ENCODE data around the gene SLC12A5. TPM values are rescaled to one million over a fixed set of nuclear protein-coding genes. Genes with fewer than 3 reads are reported as not detected.

Gene SLC12A5
- total RNA-seq, 1 experiment from 2014 or later: 4.3 TPM

GRCh38 chr20:46000262-46000996, 28.6 kb upstream of the SLC12A5 start:
- Histone ChIP-seq H3K27me3 (ENCODE audit: control insufficient read depth, insufficient read depth, low read length) (no peaks in the 10 kb centered on the region), H3K4me3 (ENCODE audit: insufficient read depth, low read depth, low read length) (no peak overlapping the region), H3K36me3 (replicated peaks; ENCODE audit: control insufficient read depth, insufficient read depth, low read length) (no peaks in the 10 kb centered on the region)
- peak; percentile 48 for DNase-seq

DNA sequence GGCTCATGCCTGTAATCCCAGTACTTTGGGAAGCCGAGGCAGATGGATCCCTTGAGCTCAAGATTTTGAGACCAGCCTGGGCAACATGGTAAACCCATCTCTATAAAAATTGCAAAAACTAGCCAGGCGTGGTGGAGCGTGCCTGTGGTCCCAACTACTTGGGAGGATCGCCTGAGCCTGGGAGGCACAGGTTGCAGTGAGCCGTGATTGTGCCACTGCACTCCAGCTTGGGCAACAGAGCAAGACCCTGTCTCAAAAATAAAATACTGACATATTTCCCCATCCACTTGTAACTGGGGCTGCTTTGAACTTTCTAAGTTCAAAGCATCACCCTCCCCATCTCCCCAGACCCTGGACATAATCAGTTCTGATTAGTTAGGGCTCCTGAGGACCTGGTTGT, 27.5 kb upstream of the SLC12A5 start:
- DNase-seq: no peak
- H3K4me3 ChIP-seq (ENCODE audit: insufficient read depth, low read depth, low read length): no peak overlapping the region
- H3K27me3 ChIP-seq (ENCODE audit: control insufficient read depth, insufficient read depth, low read length): no peaks in the 10 kb centered on the region
- no peaks in the 10 kb centered on the region for H3K36me3 ChIP-seq (replicated peaks; ENCODE audit: control insufficient read depth, insufficient read depth, low read length)

DNA sequence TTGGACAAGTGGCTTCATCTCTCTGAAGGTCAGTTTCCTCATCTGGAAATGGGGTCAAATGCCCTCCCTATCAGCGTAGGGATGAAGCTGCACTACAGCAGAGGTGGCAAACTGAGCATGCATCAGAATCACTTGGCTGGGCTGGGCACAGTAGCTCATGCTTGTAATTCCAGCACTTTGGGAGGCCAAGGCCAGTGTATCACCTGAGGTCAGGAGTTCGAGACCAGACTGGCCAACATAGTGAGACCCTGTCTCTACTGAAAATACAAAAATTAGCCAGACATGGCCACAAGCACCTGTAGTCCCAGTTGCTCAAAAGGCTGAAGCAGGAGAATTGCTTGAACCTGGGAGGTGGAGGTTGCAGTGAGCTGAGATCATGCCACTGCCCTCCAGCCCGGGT, 27.0 kb upstream of the SLC12A5 start:
- no peaks in the 10 kb centered on the region for H3K27me3 ChIP-seq (ENCODE audit: control insufficient read depth, insufficient read depth, low read length)
- no peaks in the 10 kb centered on the region for H3K36me3 ChIP-seq (replicated peaks; ENCODE audit: control insufficient read depth, insufficient read depth, low read length)
- H3K4me3 ChIP-seq (ENCODE audit: insufficient read depth, low read depth, low read length): no peak overlapping the region
- DNase-seq: no peak

GRCh38 chr20:46004187-46004586, 24.8 kb upstream of the SLC12A5 start:
- no peak for DNase-seq
- Histone ChIP-seq H3K27me3 (ENCODE audit: control insufficient read depth, insufficient read depth, low read length) (no peaks in the 10 kb centered on the region), H3K36me3 (replicated peaks; ENCODE audit: control insufficient read depth, insufficient read depth, low read length) (no peaks in the 10 kb centered on the region), H3K4me3 (ENCODE audit: insufficient read depth, low read depth, low read length) (no peak overlapping the region)

GRCh38 chr20:46004889-46005473, 24.0 kb upstream of the SLC12A5 start:
- no peak for DNase-seq
- Histone ChIP-seq H3K4me3 (ENCODE audit: insufficient read depth, low read depth, low read length) (no peak overlapping the region), H3K36me3 (replicated peaks; ENCODE audit: control insufficient read depth, insufficient read depth, low read length) (no peaks in the 10 kb centered on the region), H3K27me3 (ENCODE audit: control insufficient read depth, insufficient read depth, low read length) (no peaks in the 10 kb centered on the region)

DNA sequence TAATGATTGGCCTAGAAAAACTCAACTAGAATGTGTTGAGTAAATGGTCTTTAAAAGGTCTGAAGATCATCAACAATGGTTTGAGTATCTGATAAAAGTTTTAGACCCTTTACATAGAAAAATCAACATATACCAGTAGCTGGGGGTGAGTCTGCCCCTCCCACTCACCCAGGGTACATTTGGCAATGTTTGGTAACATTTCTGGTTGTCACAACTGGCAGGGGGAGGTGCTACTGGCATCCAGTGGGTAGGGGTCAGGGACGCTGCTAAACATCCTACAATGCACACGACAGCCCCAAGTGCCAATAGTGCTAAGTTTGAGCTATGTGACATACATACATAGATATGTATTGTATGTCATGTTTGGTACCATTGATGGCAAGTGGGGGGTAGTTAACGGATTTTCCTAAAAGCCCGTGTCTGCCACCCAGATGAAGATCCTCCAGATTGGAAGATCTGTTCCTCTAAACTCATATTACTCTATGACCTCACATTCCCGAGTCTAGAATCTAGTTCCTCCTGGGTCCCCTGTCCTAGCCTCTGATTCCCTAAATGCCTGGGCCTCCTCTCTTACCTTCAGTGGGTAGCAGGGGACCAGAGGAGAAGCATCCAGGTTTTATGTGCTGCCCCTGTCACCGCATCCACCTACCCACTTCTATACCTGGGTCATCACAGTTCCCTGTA, 22.9 kb upstream of the SLC12A5 start:
- Histone ChIP-seq H3K4me3 (ENCODE audit: insufficient read depth, low read depth, low read length) (no peak overlapping the region), H3K36me3 (replicated peaks; ENCODE audit: control insufficient read depth, insufficient read depth, low read length) (no peaks in the 10 kb centered on the region), H3K27me3 (ENCODE audit: control insufficient read depth, insufficient read depth, low read length) (no peaks in the 10 kb centered on the region)
- DNase-seq: no peak

- Histone ChIP-seq H3K36me3 (replicated peaks; ENCODE audit: control insufficient read depth, insufficient read depth, low read length) (no peaks in the 10 kb centered on the region), H3K27me3 (ENCODE audit: control insufficient read depth, insufficient read depth, low read length) (no peaks in the 10 kb centered on the region), H3K4me3 (ENCODE audit: insufficient read depth, low read depth, low read length) (no peak overlapping the region)
- DNase-seq: no peak
These were observed 22.1 kb upstream of the SLC12A5 start for GRCh38 chr20:46006964-46007363.

DNA sequence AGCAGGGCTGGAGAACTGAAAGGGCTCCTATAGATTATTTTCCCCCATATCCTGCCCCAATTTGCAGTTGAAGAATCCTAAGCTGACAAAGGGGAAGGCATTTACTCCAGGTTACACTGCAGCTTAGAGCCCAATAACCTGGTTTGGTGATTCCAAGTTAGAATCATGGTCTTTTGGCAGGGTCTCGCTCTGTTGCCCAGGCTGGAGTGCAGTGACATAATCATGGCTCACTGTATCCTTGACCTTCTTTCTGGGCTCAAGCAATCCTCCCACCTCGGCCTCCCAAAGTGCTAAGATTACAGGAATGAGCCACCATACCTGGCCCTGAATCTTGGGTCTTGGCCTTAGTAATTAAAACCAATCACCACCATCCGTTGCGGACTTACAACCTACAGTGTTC, 21.3 kb upstream of the SLC12A5 start:
- no peak overlapping the region for H3K4me3 ChIP-seq (ENCODE audit: insufficient read depth, low read depth, low read length)
- H3K36me3 ChIP-seq (replicated peaks; ENCODE audit: control insufficient read depth, insufficient read depth, low read length): no peaks in the 10 kb centered on the region
- no peaks in the 10 kb centered on the region; the same call in 1 of the 2 replicates for H3K27me3 ChIP-seq (ENCODE audit: control insufficient read depth, insufficient read depth, low read length)
- no peak for DNase-seq

- H3K36me3 ChIP-seq (replicated peaks; ENCODE audit: control insufficient read depth, insufficient read depth, low read length): no peaks in the 10 kb centered on the region
- no peaks in the 10 kb centered on the region; the same call in 1 of the 2 replicates for H3K27me3 ChIP-seq (ENCODE audit: control insufficient read depth, insufficient read depth, low read length)
These were observed 19.2 kb upstream of the SLC12A5 start for GRCh38 chr20:46009816-46010215.

GRCh38 chr20:46010491-46011391, 18.3 kb upstream of the SLC12A5 start:
- DNase-seq: peak; percentile 51
- H3K4me3 ChIP-seq (ENCODE audit: insufficient read depth, low read depth, low read length): no peak overlapping the region

More at GRCh38 chr20:46009816-46010215, 19.2 kb upstream of the SLC12A5 start:
- H3K4me3 ChIP-seq (ENCODE audit: insufficient read depth, low read depth, low read length): no peak overlapping the region
- DNase-seq: no peak

DNA sequence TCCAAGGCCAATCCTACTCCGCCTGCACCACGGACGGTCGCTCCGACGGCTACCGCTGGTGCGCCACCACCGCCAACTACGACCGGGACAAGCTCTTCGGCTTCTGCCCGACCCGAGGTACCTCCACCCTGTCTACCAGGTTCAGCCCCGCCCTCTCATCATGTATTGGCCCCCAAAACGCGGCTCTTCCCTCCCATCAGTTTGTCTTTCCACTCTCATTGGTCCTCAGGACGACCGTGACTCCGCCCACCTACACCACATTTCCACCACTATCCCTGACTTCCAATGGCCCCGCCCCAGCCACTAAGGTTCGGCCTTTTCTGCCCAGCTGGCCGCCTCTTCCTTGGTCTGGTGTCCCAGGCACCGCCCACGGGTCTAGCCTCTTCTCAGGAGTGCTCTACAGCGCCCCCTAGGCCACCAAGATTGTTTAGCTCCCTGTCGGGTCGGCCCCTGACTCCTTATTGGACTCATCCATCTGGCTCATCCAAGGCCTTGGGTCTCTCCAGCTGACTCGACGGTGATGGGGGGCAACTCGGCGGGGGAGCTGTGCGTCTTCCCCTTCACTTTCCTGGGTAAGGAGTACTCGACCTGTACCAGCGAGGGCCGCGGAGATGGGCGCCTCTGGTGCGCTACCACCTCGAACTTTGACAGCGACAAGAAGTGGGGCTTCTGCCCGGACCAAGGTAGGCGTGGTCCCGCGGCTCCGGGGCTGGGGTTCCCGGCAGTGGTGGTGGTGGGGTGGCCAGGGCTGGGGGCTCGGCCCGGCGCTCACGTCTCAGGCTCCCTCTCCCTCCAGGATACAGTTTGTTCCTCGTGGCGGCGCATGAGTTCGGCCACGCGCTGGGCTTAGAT, 17.2 kb upstream of the SLC12A5 start:
- peak; percentile 96 for DNase-seq
- Histone ChIP-seq H3K27me3 (ENCODE audit: control insufficient read depth, insufficient read depth, low read length) (no peaks in the 10 kb centered on the region; the same call in 1 of the 2 replicates), H3K36me3 (replicated peaks; ENCODE audit: control insufficient read depth, insufficient read depth, low read length) (no peaks in the 10 kb centered on the region), H3K4me3 (ENCODE audit: insufficient read depth, low read depth, low read length) (0 out of 2 replicates have a peak overlapping the region, but pooled peaks have one; percentile 2)

More at GRCh38 chr20:46010491-46011391, 18.3 kb upstream of the SLC12A5 start:
- H3K27me3 ChIP-seq (ENCODE audit: control insufficient read depth, insufficient read depth, low read length): no peaks in the 10 kb centered on the region; the same call in 1 of the 2 replicates
- no peaks in the 10 kb centered on the region for H3K36me3 ChIP-seq (replicated peaks; ENCODE audit: control insufficient read depth, insufficient read depth, low read length)

GRCh38 chr20:46012921-46013320, 16.1 kb upstream of the SLC12A5 start:
- H3K27me3 ChIP-seq (ENCODE audit: control insufficient read depth, insufficient read depth, low read length): no peaks in the 10 kb centered on the region; the same call in 1 of the 2 replicates
- no peak overlapping the region for H3K4me3 ChIP-seq (ENCODE audit: insufficient read depth, low read depth, low read length)
- no peak for DNase-seq
- no peaks in the 10 kb centered on the region for H3K36me3 ChIP-seq (replicated peaks; ENCODE audit: control insufficient read depth, insufficient read depth, low read length)

DNA sequence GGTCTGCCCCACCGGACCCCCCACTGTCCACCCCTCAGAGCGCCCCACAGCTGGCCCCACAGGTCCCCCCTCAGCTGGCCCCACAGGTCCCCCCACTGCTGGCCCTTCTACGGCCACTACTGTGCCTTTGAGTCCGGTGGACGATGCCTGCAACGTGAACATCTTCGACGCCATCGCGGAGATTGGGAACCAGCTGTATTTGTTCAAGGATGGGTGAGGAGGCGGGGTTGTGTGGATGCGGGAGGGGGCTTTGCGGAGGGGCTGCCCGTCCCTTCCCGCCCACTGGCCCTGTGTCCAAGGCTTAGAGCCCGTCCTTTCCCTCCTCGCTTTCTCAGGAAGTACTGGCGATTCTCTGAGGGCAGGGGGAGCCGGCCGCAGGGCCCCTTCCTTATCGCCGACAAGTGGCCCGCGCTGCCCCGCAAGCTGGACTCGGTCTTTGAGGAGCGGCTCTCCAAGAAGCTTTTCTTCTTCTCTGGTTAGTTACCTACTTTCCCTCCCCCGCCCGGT, 15.6 kb upstream of the SLC12A5 start:
- no peaks in the 10 kb centered on the region; the same call in 1 of the 2 replicates for H3K27me3 ChIP-seq (ENCODE audit: control insufficient read depth, insufficient read depth, low read length)
- no peak for DNase-seq
- H3K36me3 ChIP-seq (replicated peaks; ENCODE audit: control insufficient read depth, insufficient read depth, low read length): no peaks in the 10 kb centered on the region
- H3K4me3 ChIP-seq (ENCODE audit: insufficient read depth, low read depth, low read length): peak overlapping the region; percentile 44; the same call in 1 of the 2 replicates
